Sigmoid colon (tissue), 7 donors: ENCODE results near the gene C19orf67. TPM values are rescaled to one million over a fixed set of nuclear protein-coding genes. Genes with fewer than 3 reads are reported as not detected.

Experiments used
- DNase-seq: peaks from one replicate; pipeline ENCODE4 v3.0.0-alpha.2; 2019
- H3K27ac ChIP-seq, 4 donors: fragments of 200-600 bp; sonication (generic); one replicate each; pipeline ENCODE4 v1.5.1; 2016 to 2019; ENCODE audit warnings: mild to moderate bottlenecking in 1 of 4
- H3K27me3 ChIP-seq, 3 donors: fragments of 200-600 bp; sonication (generic); one replicate each; pipeline ENCODE4 v1.5.1; 2019; ENCODE audit warnings: mild to moderate bottlenecking in 1 of 3
- H3K36me3 ChIP-seq, 4 donors: fragments of 200-600 bp; sonication (generic); one replicate each; pipeline ENCODE4 v1.5.1; 2016 to 2019
- H3K4me1 ChIP-seq, 4 donors: fragments of 200-600 bp; sonication (generic); one replicate each; pipeline ENCODE4 v1.5.1; 2017 to 2019
- H3K4me3 ChIP-seq, 4 donors: fragments of 200-600 bp; sonication (generic); one replicate each; pipeline ENCODE4 v1.5.1; 2017 to 2019; ENCODE audit warnings: mild to moderate bottlenecking in 2 of 4, moderate library complexity in 1 of 4
- H3K9me3 ChIP-seq, 4 donors: fragments of 200-600 bp in 3 of 4; sonication (generic) in 3 of 4; one replicate each; pipeline versions ENCODE4 v1.5.1 to v1.6.1; 2013 to 2019
- EP300 ChIP-seq, 4 donors: sonication (generic); formaldehyde crosslinking; IDR thresholded peaks; one replicate each; pipeline ENCODE4 v1.6.1; 2017; ENCODE audit warnings: antibody characterized with exemption in 4 of 4
- POLR2A ChIP-seq, 2 donors: fragments of 450-650 bp; IDR thresholded peaks; one replicate each; pipeline ENCODE4 v1.6.1; 2016; ENCODE audit warnings: antibody characterized with exemption in 2 of 2, mild to moderate bottlenecking in 2 of 2, moderate library complexity in 2 of 2
- POLR2AphosphoS5 ChIP-seq, 4 donors: sonication (generic); formaldehyde crosslinking; IDR thresholded peaks; one replicate each; pipeline ENCODE4 v1.6.1; 2017; ENCODE audit warnings: antibody characterized with exemption in 4 of 4
- WGBS, 2 donors: extraction: QIAGEN DNeasy Blood & Tissue Kit; methylation state at CpG; one replicate each; pipeline ENCODE4 v1.1.7; 2013; 5-methylcytosine and 5-hydroxymethylcytosine counted together
- intact Hi-C: fragments of 100-400 bp; cut with DNase I; formaldehyde crosslinking; loops from one replicate; pipeline ENCODE4 v1.15.1; 2023
- polyA plus RNA-seq, 3 donors: library from polyadenylated mRNA; stranded (reverse); fragments of 200-250 nt; gene quantifications; one replicate each; pipeline ENCODE4 v1.2.3, GENCODE V29; 2013
- total RNA-seq, 4 donors: library from RNA; depleted of rRNA; stranded (reverse); fragments of >200 nt; gene quantifications; one replicate each; pipeline ENCODE4 v1.1.0, GENCODE V29; 2016
- TF ChIP-seq, protein P1 (sequence below), 4 experiments: fragments of 450-650 bp in 3 of 4; fragments of 200-600 bp in 1 of 4; IDR thresholded peaks; one replicate each; pipeline ENCODE4 v1.5.1; 2016 to 2019; ENCODE audit warnings: antibody characterized with exemption in 4 of 4, mild to moderate bottlenecking in 3 of 4, moderate library complexity in 2 of 4
- donor health status: healthy with polysubstance abuse.
- donor health status: Bipolar disorder and iron deficiency.
- donor health status: healthy.

Gene C19orf67
- total and polyA plus RNA-seq, 7 donors: 0.06 TPM; not detected in 6

DNA sequence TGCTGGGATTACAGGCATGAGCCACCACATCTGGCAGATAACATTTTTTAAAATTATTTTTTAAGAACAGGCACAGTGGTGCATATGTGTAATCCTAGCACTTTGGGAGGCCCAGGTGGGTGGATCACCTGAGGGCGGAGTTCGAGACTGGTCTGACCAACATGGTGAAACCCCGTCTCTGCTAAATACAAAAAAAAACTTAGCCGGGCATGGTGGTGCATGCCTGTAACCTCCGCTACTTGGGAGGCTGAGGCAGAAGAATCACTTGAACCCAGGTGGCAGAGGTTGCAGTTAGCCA is 23.1 kb downstream of the C19orf67 start:
- H3K4me3 ChIP-seq: no peak overlapping the region
- no peaks in the 10 kb centered on the region for H3K36me3 ChIP-seq
- no peak for DNase-seq
- peaks cover 0 to 9% (median 5%) of the 10 kb centered on the region in 4 donors for H3K4me1 ChIP-seq
- H3K27me3 ChIP-seq: peaks cover 10 to 54% (median 46%) of the 10 kb centered on the region in 3 donors
- WGBS, 2 donors: 64 to 85% methylated on average over 5 of the region's 5 CpGs
- intact Hi-C loops: no loop called here
- TF ChIP-seq POLR2A (IDR thresholded peaks at IDR 0.05) (no peak), EP300 (IDR thresholded peaks at IDR 0.05) (no peak), POLR2AphosphoS5 (IDR thresholded peaks at IDR 0.05) (no peak)
- TF ChIP-seq, protein P1, sequence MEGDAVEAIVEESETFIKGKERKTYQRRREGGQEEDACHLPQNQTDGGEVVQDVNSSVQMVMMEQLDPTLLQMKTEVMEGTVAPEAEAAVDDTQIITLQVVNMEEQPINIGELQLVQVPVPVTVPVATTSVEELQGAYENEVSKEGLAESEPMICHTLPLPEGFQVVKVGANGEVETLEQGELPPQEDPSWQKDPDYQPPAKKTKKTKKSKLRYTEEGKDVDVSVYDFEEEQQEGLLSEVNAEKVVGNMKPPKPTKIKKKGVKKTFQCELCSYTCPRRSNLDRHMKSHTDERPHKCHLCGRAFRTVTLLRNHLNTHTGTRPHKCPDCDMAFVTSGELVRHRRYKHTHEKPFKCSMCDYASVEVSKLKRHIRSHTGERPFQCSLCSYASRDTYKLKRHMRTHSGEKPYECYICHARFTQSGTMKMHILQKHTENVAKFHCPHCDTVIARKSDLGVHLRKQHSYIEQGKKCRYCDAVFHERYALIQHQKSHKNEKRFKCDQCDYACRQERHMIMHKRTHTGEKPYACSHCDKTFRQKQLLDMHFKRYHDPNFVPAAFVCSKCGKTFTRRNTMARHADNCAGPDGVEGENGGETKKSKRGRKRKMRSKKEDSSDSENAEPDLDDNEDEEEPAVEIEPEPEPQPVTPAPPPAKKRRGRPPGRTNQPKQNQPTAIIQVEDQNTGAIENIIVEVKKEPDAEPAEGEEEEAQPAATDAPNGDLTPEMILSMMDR (IDR thresholded peaks at IDR 0.05): no peak
- no peaks in the 10 kb centered on the region for H3K9me3 ChIP-seq
- no peak overlapping the region for H3K27ac ChIP-seq

DNA sequence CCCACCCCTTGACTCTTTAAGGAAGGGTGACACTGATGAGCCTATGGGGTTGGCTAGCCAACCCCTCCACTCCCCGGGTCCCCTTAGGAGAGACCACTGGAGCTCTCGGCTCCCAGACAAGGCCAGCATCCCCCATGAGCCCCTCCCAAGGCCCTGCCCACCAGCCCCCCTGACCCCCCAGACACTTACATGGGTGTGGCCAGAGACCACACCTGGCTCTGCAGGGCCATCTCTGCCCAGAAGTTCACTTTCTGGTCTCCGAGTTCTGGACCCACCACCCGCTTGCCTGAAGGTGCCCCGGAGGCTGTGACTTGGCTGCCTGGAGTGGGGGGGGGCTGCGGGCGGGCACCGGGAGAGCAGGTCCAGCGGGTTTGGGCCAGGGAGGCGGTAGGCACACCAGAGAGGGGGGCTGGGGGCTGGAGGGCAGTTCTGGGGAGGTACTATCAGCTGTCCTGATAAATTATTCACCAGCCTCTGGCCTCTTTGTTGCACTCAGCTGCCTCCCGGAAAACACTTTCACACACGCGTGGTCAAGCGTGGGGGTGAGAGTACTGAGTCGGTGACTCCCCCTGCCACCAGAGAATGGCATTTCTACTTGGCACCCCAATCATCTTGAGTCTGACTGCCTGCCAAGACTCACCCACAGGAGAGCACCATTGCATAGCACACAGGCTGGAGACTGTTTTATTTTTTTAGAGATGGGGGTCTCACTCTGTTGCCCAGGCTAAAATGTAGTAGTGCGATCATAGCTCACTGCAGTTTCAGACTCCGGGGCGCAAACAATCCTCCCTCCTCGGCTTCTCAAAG is 23.6 kb downstream of the C19orf67 start, which contains the start of gene PALM3:
PALM3 (minus strand) TSS at position 326 of the 807 bp plus-strand sequence; CDS start at position 230, 96 bp downstream.
- WGBS, 2 donors: 24 to 69% methylated on average over 19 of the region's 19 CpGs
- H3K4me3 ChIP-seq: no peak within 1 kb of the TSS
- intact Hi-C loops: no loop called here
- H3K9me3 ChIP-seq: no peaks in the 10 kb centered on the region
- peaks cover 0 to 15% (median 8%) of the 10 kb centered on the region in 4 donors for H3K4me1 ChIP-seq
- DNase-seq: no peak
- no peak within 1 kb of the TSS for H3K27ac ChIP-seq
- H3K27me3 ChIP-seq: peaks cover 14 to 60% (median 51%) of the 10 kb centered on the region in 3 donors
- no peaks in the 10 kb centered on the region for H3K36me3 ChIP-seq
- TF ChIP-seq POLR2AphosphoS5 (IDR thresholded peaks at IDR 0.05) (no peak), POLR2A (IDR thresholded peaks at IDR 0.05) (no peak), EP300 (IDR thresholded peaks at IDR 0.05) (no peak)
- TF ChIP-seq, protein P1 (IDR thresholded peaks at IDR 0.05): no peak

DNA sequence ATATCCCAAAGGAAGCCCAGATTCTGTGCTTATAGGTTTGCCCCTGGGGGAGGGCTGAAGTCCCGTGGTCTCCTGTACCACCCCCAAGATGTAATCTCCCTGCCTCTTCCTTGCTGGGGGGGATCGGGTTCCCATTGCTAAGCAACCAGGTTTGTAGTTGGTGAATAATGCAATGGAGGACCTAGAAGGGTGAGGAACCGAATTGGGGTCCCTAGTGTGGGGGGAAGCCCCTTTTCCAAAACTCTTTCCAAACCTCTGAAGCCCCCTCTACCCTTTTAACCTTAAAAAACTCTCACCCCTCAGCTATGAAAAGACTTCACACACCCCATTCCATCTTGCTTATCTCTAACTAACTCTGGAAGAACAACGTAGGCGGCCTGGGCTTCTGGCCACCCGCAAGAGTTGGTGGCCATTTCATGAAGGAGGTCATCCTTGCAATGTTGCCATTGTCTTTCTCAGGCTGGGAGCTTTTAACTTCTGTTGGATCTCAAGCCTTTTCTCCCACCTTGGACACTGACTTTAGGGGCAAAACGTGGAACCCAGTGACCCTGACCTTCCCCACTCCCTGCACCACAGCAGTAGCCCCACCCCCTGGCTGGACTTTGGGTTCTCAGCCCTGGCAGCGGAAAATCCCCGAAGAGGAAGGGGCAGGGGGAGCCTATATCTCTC is 24.4 kb downstream of the C19orf67 start:
- DNase-seq: no peak
- H3K27ac ChIP-seq: no peak overlapping the region
- no peak for TF ChIP-seq POLR2A (IDR thresholded peaks at IDR 0.05)
- TF ChIP-seq EP300 (IDR thresholded peaks at IDR 0.05): no peak
- TF ChIP-seq, protein P1 (IDR thresholded peaks at IDR 0.05): no peak
- no peak for TF ChIP-seq POLR2AphosphoS5 (IDR thresholded peaks at IDR 0.05)
- 34 to 60% methylated on average over 9 of the region's 9 CpGs for WGBS, 2 donors
- no peaks in the 10 kb centered on the region for H3K36me3 ChIP-seq
- peaks cover 0 to 16% (median 9%) of the 10 kb centered on the region in 4 donors for H3K4me1 ChIP-seq
- H3K9me3 ChIP-seq: no peaks in the 10 kb centered on the region
- intact Hi-C loops: no loop called here
- peaks cover 14 to 63% (median 51%) of the 10 kb centered on the region in 3 donors for H3K27me3 ChIP-seq
- H3K4me3 ChIP-seq: no peak overlapping the region

DNA sequence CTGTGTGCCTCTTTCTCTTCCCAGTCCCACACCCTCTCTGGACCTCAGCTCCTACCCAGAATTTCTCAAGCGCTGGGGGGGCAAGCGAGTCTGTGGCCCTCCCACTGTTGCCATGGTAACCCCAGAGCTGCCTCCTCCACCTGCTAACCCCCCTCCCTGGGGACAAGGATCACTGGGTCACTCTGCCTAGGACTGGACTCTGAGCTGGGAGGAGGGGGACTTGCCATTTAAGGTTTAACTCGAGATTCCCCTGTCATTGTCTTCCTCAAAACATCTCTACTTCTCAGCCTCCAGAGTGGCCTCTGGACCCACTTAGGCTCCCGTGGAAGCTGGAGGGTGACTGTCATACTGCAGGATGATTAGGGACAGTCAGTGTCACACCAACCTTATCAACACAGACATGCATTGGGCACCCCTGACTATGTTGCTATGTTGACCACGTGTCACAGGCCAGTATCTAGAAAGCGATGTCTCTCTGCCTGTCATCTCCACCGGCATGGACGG is 25.9 kb downstream of the C19orf67 start:
- intact Hi-C loops: no loop called here
- Histone ChIP-seq H3K9me3 (no peaks in the 10 kb centered on the region), H3K27me3 (peaks cover 14 to 63% (median 51%) of the 10 kb centered on the region in 3 donors), H3K27ac (no peak overlapping the region), H3K36me3 (no peaks in the 10 kb centered on the region), H3K4me3 (no peak overlapping the region), H3K4me1 (peaks cover 0 to 16% (median 9%) of the 10 kb centered on the region in 4 donors)
- DNase-seq: no peak
- WGBS, 2 donors: 31 to 54% methylated on average over 8 of the region's 8 CpGs
- no peak for TF ChIP-seq POLR2AphosphoS5 (IDR thresholded peaks at IDR 0.05)
- no peak for TF ChIP-seq POLR2A (IDR thresholded peaks at IDR 0.05)
- TF ChIP-seq, protein P1 (IDR thresholded peaks at IDR 0.05): no peak
- TF ChIP-seq EP300 (IDR thresholded peaks at IDR 0.05): no peak
